GM12891 (cell line): Measurements from ENCODE around the gene EHMT1.

Experiments used
- PAX5 ChIP-seq: IDR thresholded peaks from 2 replicates; pipeline ENCODE4 v1.6.1; 2011; ENCODE audit warnings: low read length, moderate library complexity, mild to moderate bottlenecking; ENCODE audit not compliant: insufficient read depth, severe bottlenecking
- POLR2A ChIP-seq: IDR thresholded peaks from 2 replicates; pipeline ENCODE4 v1.6.1; 2011; ENCODE audit warnings: low read depth, low read length, control low read depth
- POLR2AphosphoS5 ChIP-seq: IDR thresholded peaks from 2 replicates; pipeline ENCODE4 v1.6.1; 2011; ENCODE audit warnings: low read depth, low read length, control low read depth
- POU2F2 ChIP-seq: IDR thresholded peaks from 2 replicates; pipeline ENCODE4 v1.6.1; 2011; ENCODE audit warnings: low read depth, mild to moderate bottlenecking, control low read depth, low read length, moderate library complexity
- SPI1 ChIP-seq: IDR thresholded peaks from 2 replicates; pipeline ENCODE4 v1.6.1; 2011; ENCODE audit warnings: low read depth, low read length, control low read depth
- TAF1 ChIP-seq: IDR thresholded peaks from 2 replicates; pipeline ENCODE4 v1.6.1; 2011; ENCODE audit warnings: low read depth, low read length, control low read depth

DNA sequence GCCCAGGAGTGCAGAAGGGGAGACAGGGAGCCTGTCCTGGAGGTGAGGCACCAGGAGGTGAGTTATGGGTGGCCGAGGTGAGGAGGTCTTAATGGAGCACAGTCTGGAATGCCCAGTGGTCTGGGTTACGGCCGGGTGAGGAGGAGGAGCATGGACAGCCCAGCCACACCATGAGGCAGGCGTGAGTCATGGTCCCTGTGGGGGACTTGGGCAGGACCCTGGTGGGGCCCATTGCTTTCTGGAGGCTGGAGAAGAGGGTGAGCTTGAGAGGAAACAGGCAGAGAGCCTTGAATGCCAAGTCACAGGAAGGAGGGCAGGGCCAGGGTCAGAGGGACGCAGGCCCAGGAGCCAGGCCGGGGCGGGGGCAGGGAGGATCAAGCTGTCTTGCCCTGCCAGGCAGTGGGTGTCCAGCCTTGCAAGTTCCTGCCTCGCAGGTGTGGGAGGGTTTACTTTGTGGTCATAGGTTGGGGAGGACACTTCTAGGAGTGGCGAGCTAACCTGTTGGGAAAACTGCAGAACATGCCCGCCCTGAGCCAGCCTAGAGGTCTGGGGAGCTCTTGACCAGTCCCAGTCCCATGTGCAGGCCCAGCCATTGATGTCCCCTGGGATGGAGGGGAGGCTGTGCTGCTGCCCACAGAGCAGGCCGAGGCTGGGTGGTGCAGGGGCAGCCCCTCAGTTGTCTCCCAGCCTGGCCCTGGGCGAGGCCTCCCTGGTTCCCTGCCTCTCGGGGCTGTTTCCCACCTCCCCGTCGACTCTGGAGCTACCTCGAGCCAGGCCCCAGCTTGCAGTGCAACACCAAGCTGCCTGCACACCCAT is 261.6 kb downstream of the EHMT1 start:
- TF ChIP-seq POLR2A: no peak
- no peak for TF ChIP-seq SPI1
- no peak for TF ChIP-seq PAX5
- TF ChIP-seq POLR2AphosphoS5: no peak
- TF ChIP-seq TAF1: no peak
- TF ChIP-seq POU2F2: no peak
